Hepatocyte (in vitro differentiated cells): ENCODE measurements around the gene TXNDC16. TPM values are rescaled to one million over a fixed set of nuclear protein-coding genes. Genes with fewer than 3 reads are reported as not detected.

ENCODE experiments used
- DNase-seq: peaks from one replicate; pipeline ENCODE4 v3.0.0-alpha.2; 2016; ENCODE audit warnings: low spot score
- H2AFZ ChIP-seq: fragments of 200-600 bp; sonication (generic); 2 replicates; pipeline ENCODE4 v1.6.0; 2016; ENCODE audit warnings: antibody characterized with exemption, mild to moderate bottlenecking
- H3K27ac ChIP-seq: fragments of 200-600 bp; sonication (generic); 2 replicates; pipeline ENCODE4 v1.5.1; 2016; ENCODE audit warnings: mild to moderate bottlenecking
- H3K27me3 ChIP-seq: fragments of 200-600 bp; sonication (generic); 2 replicates; pipeline ENCODE4 v1.6.1; 2016
- H3K36me3 ChIP-seq: fragments of 200-600 bp; sonication (generic); replicated peaks from 2 replicates; pipeline ENCODE4 v1.5.1; 2016; ENCODE audit warnings: low read depth; ENCODE audit not compliant: insufficient read depth
- H3K4me1 ChIP-seq: fragments of 200-600 bp; sonication (generic); 2 replicates; pipeline ENCODE4 v1.5.1; 2016; ENCODE audit warnings: mild to moderate bottlenecking, moderate library complexity; ENCODE audit not compliant: insufficient read depth
- H3K4me2 ChIP-seq: fragments of 200-600 bp; sonication (generic); 2 replicates; pipeline ENCODE4 v1.6.0; 2016
- H3K4me3 ChIP-seq: fragments of 200-600 bp; sonication (generic); 2 replicates; pipeline ENCODE4 v1.5.1; 2016; ENCODE audit warnings: mild to moderate bottlenecking
- H3K79me2 ChIP-seq: fragments of 200-600 bp; sonication (generic); 2 replicates; pipeline ENCODE4 v1.6.0; 2017; ENCODE audit warnings: mild to moderate bottlenecking
- H3K9me2 ChIP-seq: fragments of 200-600 bp; sonication (generic); replicated peaks from 2 replicates; pipeline ENCODE4 v1.6.0; 2017; ENCODE audit warnings: mild to moderate bottlenecking; ENCODE audit not compliant: insufficient read depth
- H3K9me3 ChIP-seq: fragments of 200-600 bp; sonication (generic); 2 replicates; pipeline ENCODE4 v1.5.1; 2016; ENCODE audit warnings: low read depth, mild to moderate bottlenecking
- H4K20me1 ChIP-seq: fragments of 200-600 bp; sonication (generic); 2 replicates; pipeline ENCODE4 v1.6.0; 2016; ENCODE audit warnings: mild to moderate bottlenecking; ENCODE audit not compliant: insufficient read depth, poor library complexity, severe bottlenecking
- CTCF ChIP-seq: fragments of 200-600 bp; sonication (generic); IDR thresholded peaks from 2 replicates; pipeline ENCODE4 v1.5.1; 2016; ENCODE audit warnings: antibody characterized with exemption, mild to moderate bottlenecking; ENCODE audit not compliant: poor library complexity
- EZH2 ChIP-seq: fragments of 200-600 bp; sonication (generic); IDR thresholded peaks from 2 replicates; pipeline ENCODE4 v1.6.1; 2016; ENCODE audit warnings: antibody characterized with exemption, mild to moderate bottlenecking, borderline replicate concordance
- EZH2phosphoT487 ChIP-seq: fragments of 200-600 bp; sonication (generic); IDR thresholded peaks from one replicate; pipeline ENCODE4 v1.6.1; 2018; ENCODE audit warnings: antibody characterized with exemption, mild to moderate bottlenecking, low read depth, moderate library complexity; ENCODE audit not compliant: unreplicated experiment, severe bottlenecking
- WGBS: methylation state at CpG from one replicate; pipeline ENCODE4 v1.1.6; 2016; ENCODE audit warnings: low lambda C conversion rate; ENCODE audit errors: missing lambda C conversion rate; 5-methylcytosine and 5-hydroxymethylcytosine counted together
- polyA plus RNA-seq: library from polyadenylated mRNA; unstranded; fragments of >200 nt; fragmentation: Nextera tagmentation; extraction: Ambion mirVana; gene quantifications from 2 replicates; pipeline ENCODE4 v1.2.1, GENCODE V29; 2016
- total RNA-seq: library from RNA; depleted of rRNA; stranded (reverse); fragments of >200 nt; gene quantifications from 2 replicates; pipeline ENCODE4 v1.2.3, GENCODE V29; 2014

Gene TXNDC16
- total and polyA plus RNA-seq, 2 experiments from 2014 or later, result 5.0 to 14.2 TPM

DNA sequence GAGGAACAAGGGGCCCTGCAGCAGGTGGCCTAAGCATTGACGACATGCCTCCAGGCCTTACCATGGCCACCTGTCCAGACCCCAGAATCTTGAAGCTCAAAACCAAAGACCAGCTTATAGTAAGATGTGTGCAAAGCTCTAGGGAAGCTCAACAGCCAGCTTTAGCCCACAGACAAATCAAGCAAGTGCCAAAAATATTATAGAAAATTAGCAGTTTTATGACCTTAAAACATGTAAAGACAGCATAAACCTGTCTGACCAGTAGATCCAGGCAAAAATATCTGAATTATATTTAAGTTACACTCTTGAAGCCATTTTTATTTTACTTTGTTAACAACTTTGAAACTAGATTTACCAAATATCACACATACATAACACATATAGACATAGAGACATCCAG lies 90.6 kb downstream of the TXNDC16 start:
- Histone ChIP-seq H3K27ac (no peak overlapping the region), H3K9me2 (no peaks in the 10 kb centered on the region), H2AFZ (no peak overlapping the region), H3K27me3 (no peaks in the 10 kb centered on the region), H3K79me2 (no peaks in the 10 kb centered on the region), H3K36me3 (no peaks in the 10 kb centered on the region), H3K4me3 (no peak overlapping the region), H3K9me3 (no peaks in the 10 kb centered on the region), H3K4me2 (no peak overlapping the region), H3K4me1 (peaks cover 8% of the 10 kb centered on the region), H4K20me1 (no peaks in the 10 kb centered on the region)
- WGBS, result 94% methylated on average over 1 of the region's 1 CpG
- DNase-seq, result no peak
- TF ChIP-seq EZH2 (no peak), EZH2phosphoT487 (no peak), CTCF (no peak)

GRCh38 chr14:52458721-52459085 lies 93.6 kb downstream of the TXNDC16 start:
- no peaks in the 10 kb centered on the region for H4K20me1 ChIP-seq
- no peak for DNase-seq
- no peak overlapping the region for H2AFZ ChIP-seq
- TF ChIP-seq EZH2, result no peak
- no peak for TF ChIP-seq EZH2phosphoT487
- no peaks in the 10 kb centered on the region for H3K36me3 ChIP-seq
- no peaks in the 10 kb centered on the region for H3K9me2 ChIP-seq
- peak overlapping the region; percentile 41 for H3K4me2 ChIP-seq
- WGBS, result 77% methylated on average over 1 of the region's 1 CpG
- H3K27ac ChIP-seq, result peak overlapping the region; percentile 86
- no peaks in the 10 kb centered on the region for H3K9me3 ChIP-seq
- no peak overlapping the region for H3K4me3 ChIP-seq
- no peaks in the 10 kb centered on the region for H3K27me3 ChIP-seq
- H3K79me2 ChIP-seq, result no peaks in the 10 kb centered on the region
- H3K4me1 ChIP-seq, result peaks cover 8% of the 10 kb centered on the region

GRCh38 chr14:52457411-52457810 lies 94.9 kb downstream of the TXNDC16 start:
- Histone ChIP-seq H3K4me1 (peaks cover 8% of the 10 kb centered on the region), H3K9me3 (no peaks in the 10 kb centered on the region), H3K36me3 (no peaks in the 10 kb centered on the region), H3K27me3 (no peaks in the 10 kb centered on the region), H3K79me2 (no peaks in the 10 kb centered on the region), H3K9me2 (no peaks in the 10 kb centered on the region), H2AFZ (no peak overlapping the region), H4K20me1 (no peaks in the 10 kb centered on the region), H3K4me3 (no peak overlapping the region), H3K4me2 (no peak overlapping the region), H3K27ac (peak overlapping the region; percentile 78)
- TF ChIP-seq EZH2, result no peak
- no peak for TF ChIP-seq CTCF
- no peak for TF ChIP-seq EZH2phosphoT487
- DNase-seq, result no peak

GRCh38 chr14:52455291-52456088 lies 96.8 kb downstream of the TXNDC16 start:
- TF ChIP-seq CTCF (no peak), EZH2 (no peak), EZH2phosphoT487 (no peak)
- 76% methylated on average over 3 of the region's 3 CpGs for WGBS
- Histone ChIP-seq H3K36me3 (no peaks in the 10 kb centered on the region), H3K27me3 (no peaks in the 10 kb centered on the region), H3K27ac (peak overlapping the region; percentile 45), H3K79me2 (no peaks in the 10 kb centered on the region), H3K4me2 (no peak overlapping the region), H3K9me3 (no peaks in the 10 kb centered on the region), H2AFZ (no peak overlapping the region), H3K9me2 (no peaks in the 10 kb centered on the region), H3K4me3 (no peak overlapping the region), H4K20me1 (no peaks in the 10 kb centered on the region), H3K4me1 (peaks cover 8% of the 10 kb centered on the region)
- no peak for DNase-seq
